Tibial nerve (tissue), 4 donors: Measurements from ENCODE around the gene RALGDS. TPM values are rescaled to one million over a fixed set of nuclear protein-coding genes. Genes with fewer than 3 reads are reported as not detected.

Source experiments
- DNase-seq, 2 donors: peaks; one replicate each; pipeline ENCODE4 v3.0.0-alpha.2; 2019; ENCODE audit warnings: low spot score in 2 of 2
- H3K27ac ChIP-seq, 4 donors: fragments of 200-600 bp; sonication (generic) in 3 of 4; one replicate each; pipeline ENCODE4 v1.5.1; 2017 to 2019; ENCODE audit warnings: mild to moderate bottlenecking in 1 of 4
- H3K27me3 ChIP-seq, 2 donors: fragments of 200-600 bp; sonication (generic) in 1 of 2; one replicate each; pipeline versions ENCODE4 v1.5.1 to v1.6.0; 2017 to 2019
- H3K36me3 ChIP-seq, 3 donors: fragments of 200-600 bp; sonication (generic); one replicate each; pipeline ENCODE4 v1.5.1; 2018 to 2019
- H3K4me1 ChIP-seq, 4 donors: fragments of 200-600 bp; sonication (generic) in 3 of 4; one replicate each; pipeline ENCODE4 v1.5.1; 2017 to 2019
- H3K4me3 ChIP-seq, 4 donors: fragments of 200-600 bp; sonication (generic) in 3 of 4; one replicate each; pipeline ENCODE4 v1.5.1; 2017 to 2019; ENCODE audit warnings: mild to moderate bottlenecking in 1 of 4, moderate library complexity in 1 of 4
- H3K9me3 ChIP-seq, 4 donors: fragments of 200-600 bp; sonication (generic) in 3 of 4; one replicate each; pipeline ENCODE4 v1.5.1; 2017 to 2019
- CTCF ChIP-seq, 5 experiments: fragments of 200-600 bp in 3 of 5; fragments of 450-650 bp in 2 of 5; sonication (generic) in 3 of 5; IDR thresholded peaks; one replicate each; pipeline ENCODE4 v1.5.1; 2016 to 2019; ENCODE audit warnings: antibody characterized with exemption in 5 of 5, mild to moderate bottlenecking in 3 of 5, moderate library complexity in 2 of 5
- EP300 ChIP-seq, 2 donors: sonication (generic); formaldehyde crosslinking; IDR thresholded peaks; one replicate each; pipeline ENCODE4 v1.6.1; 2017; ENCODE audit warnings: antibody characterized with exemption in 2 of 2, mild to moderate bottlenecking in 1 of 2
- POLR2A ChIP-seq, 2 donors: fragments of 450-650 bp; IDR thresholded peaks; one replicate each; pipeline ENCODE4 v1.6.1; 2017; ENCODE audit warnings: antibody characterized with exemption in 2 of 2, mild to moderate bottlenecking in 2 of 2, moderate library complexity in 2 of 2
- WGBS, 2 donors: methylation state at CpG; one replicate each; pipeline ENCODE4 v1.1.5; 2018; 5-methylcytosine and 5-hydroxymethylcytosine counted together
- total RNA-seq, 4 donors: library from RNA; depleted of rRNA; stranded (reverse); fragments of >200 nt; gene quantifications; one replicate each; pipeline ENCODE4 v1.1.0, GENCODE V29; 2016

Gene RALGDS
- total RNA-seq, 4 donors from 2014 or later, result 34.5 to 60.0 (median 48.7) TPM

- Histone ChIP-seq H3K4me3 (peak within 1 kb of the TSS; percentile 49 to 81 (median 72)), H3K27ac (peak within 1 kb of the TSS; percentile 51 to 88 (median 66)), H3K36me3 (peaks cover 0 to 9% (median 0%) of the 10 kb centered on the region in 3 donors), H3K9me3 (no peaks in the 10 kb centered on the region), H3K4me1 (peaks cover 0 to 41% (median 9%) of the 10 kb centered on the region in 4 donors), H3K27me3 (peaks cover 0 to 5% of the 10 kb centered on the region in 2 donors)
- peak; percentile 57 to 65 for DNase-seq
- TF ChIP-seq CTCF (IDR thresholded peaks at IDR 0.05), result no peak
- peak in 1 of 2 donors; percentile 46 for TF ChIP-seq EP300 (IDR thresholded peaks at IDR 0.05)
- peak in 1 of 2 donors; percentile 27 for TF ChIP-seq POLR2A (IDR thresholded peaks at IDR 0.05)
- WGBS, 2 donors, result 1% methylated on average over 49 to 56 of the region's 56 CpGs
These were observed 42.6 kb upstream of the RALGDS start, which contains the start of gene GBGT1 for GRCh38 chr9:133163504-133164172. GBGT1 (minus strand) TSS chr9:133163914; CDS start chr9:133162412, 1,502 bp downstream.

GRCh38 chr9:133162861-133163503, 41.9 kb upstream of the RALGDS start:
- H3K4me3 ChIP-seq, result peak overlapping the region; percentile 49 to 81 (median 72)
- H3K4me1 ChIP-seq, result peaks cover 0 to 41% (median 9%) of the 10 kb centered on the region in 4 donors
- 2 to 18% methylated on average over 21 to 34 of the region's 54 CpGs for WGBS, 2 donors
- H3K9me3 ChIP-seq, result no peaks in the 10 kb centered on the region
- no peak for TF ChIP-seq EP300 (IDR thresholded peaks at IDR 0.05)
- no peak for TF ChIP-seq CTCF (IDR thresholded peaks at IDR 0.05)
- TF ChIP-seq POLR2A (IDR thresholded peaks at IDR 0.05), result no peak
- peaks cover 0 to 13% (median 0%) of the 10 kb centered on the region in 3 donors for H3K36me3 ChIP-seq
- H3K27me3 ChIP-seq, result peaks cover 0 to 5% of the 10 kb centered on the region in 2 donors
- H3K27ac ChIP-seq, result peak overlapping the region; percentile 51 to 88 (median 66)
- DNase-seq, result no peak

- peak overlapping the region in 1 of 4 donors; percentile 63 for H3K27ac ChIP-seq
- WGBS, 2 donors, result 87% methylated on average over 4 of the region's 4 CpGs
- no peak for TF ChIP-seq POLR2A (IDR thresholded peaks at IDR 0.05)
- no peak for TF ChIP-seq CTCF (IDR thresholded peaks at IDR 0.05)
- TF ChIP-seq EP300 (IDR thresholded peaks at IDR 0.05), result no peak
- peaks cover 0 to 5% of the 10 kb centered on the region in 2 donors for H3K27me3 ChIP-seq
- H3K36me3 ChIP-seq, result peaks cover 0 to 15% (median 0%) of the 10 kb centered on the region in 3 donors
- DNase-seq, result no peak
- H3K4me1 ChIP-seq, result peaks cover 0 to 41% (median 9%) of the 10 kb centered on the region in 4 donors
- H3K4me3 ChIP-seq, result no peak overlapping the region
- H3K9me3 ChIP-seq, result no peaks in the 10 kb centered on the region
These were observed 40.5 kb upstream of the RALGDS start for GRCh38 chr9:133161547-133161950.

- Histone ChIP-seq H3K4me3 (no peak overlapping the region), H3K9me3 (no peaks in the 10 kb centered on the region), H3K4me1 (peaks cover 0 to 41% (median 9%) of the 10 kb centered on the region in 4 donors), H3K27me3 (peaks cover 0 to 5% of the 10 kb centered on the region in 2 donors), H3K36me3 (peaks cover 0 to 18% (median 0%) of the 10 kb centered on the region in 3 donors), H3K27ac (peak overlapping the region in 3 of 4 donors; percentile 63 to 78 (median 65))
- peak; percentile 63 to 80 for DNase-seq
- no peak for TF ChIP-seq POLR2A (IDR thresholded peaks at IDR 0.05)
- peak; percentile 60 to 82 (median 80) for TF ChIP-seq CTCF (IDR thresholded peaks at IDR 0.05)
- peak; percentile 74 to 87 for TF ChIP-seq EP300 (IDR thresholded peaks at IDR 0.05)
- 57 to 62% methylated on average over 9 of the region's 9 CpGs for WGBS, 2 donors
These were observed 39.9 kb upstream of the RALGDS start for GRCh38 chr9:133160742-133161546.
